ENCODE measurements around the gene MAFG. TPM values are rescaled to one million over a fixed set of nuclear protein-coding genes. Genes with fewer than 3 reads are reported as not detected.

MAFG gene
- polyA plus RNA-seq, 1 donor from 2014 or later, result 11.8 TPM

- H3K36me3 ChIP-seq (ENCODE audit: insufficient read depth, low read length), result no peaks in the 10 kb centered on the region
- peak overlapping the region; percentile 96 for H3K9ac ChIP-seq (ENCODE audit: low read length)
- TF ChIP-seq EZH2 (IDR thresholded peaks at IDR 0.05; ENCODE audit: borderline replicate concordance, insufficient read depth, low read length, poor library complexity, severe bottlenecking) (no peak), TAF1 (IDR thresholded peaks at IDR 0.05; ENCODE audit: low read depth) (peak; percentile 71), CTCF (IDR thresholded peaks at IDR 0.05; ENCODE audit: poor library complexity, severe bottlenecking) (peak; percentile 63), EP300 (conservative IDR thresholded peaks at IDR 0.05; ENCODE audit: poor library complexity, severe bottlenecking) (peak; percentile 79), POLR2AphosphoS5 (IDR thresholded peaks at IDR 0.05) (peak; percentile 93), MXI1 (conservative IDR thresholded peaks at IDR 0.05; ENCODE audit: poor library complexity, severe bottlenecking) (peak; percentile 98), REST (IDR thresholded peaks at IDR 0.05; ENCODE audit: borderline replicate concordance) (peak; percentile 83), RAD21 (conservative IDR thresholded peaks at IDR 0.05) (no peak), SMC3 (conservative IDR thresholded peaks at IDR 0.05; ENCODE audit: poor library complexity) (peak; percentile 53)
- H4K20me1 ChIP-seq (ENCODE audit: insufficient read depth), result no peaks in the 10 kb centered on the region
- peak overlapping the region; percentile 97 for H3K4me3 ChIP-seq (ENCODE audit: low read length)
- no peaks in the 10 kb centered on the region for H3K9me2 ChIP-seq (ENCODE audit: insufficient read depth, low read length)
- H3K4me2 ChIP-seq (ENCODE audit: low read length), result peak overlapping the region; percentile 63
- no peaks in the 10 kb centered on the region for H3K27me3 ChIP-seq (ENCODE audit: insufficient read depth, low read depth, low read length)
- H3F3A ChIP-seq (ENCODE audit: insufficient read depth, low read length, poor library complexity, severe bottlenecking), result no peaks in the 10 kb centered on the region
- peaks cover 13% of the 10 kb centered on the region for H3K79me2 ChIP-seq (replicated peaks; ENCODE audit: insufficient read depth, low read length)
- H2AFZ ChIP-seq (ENCODE audit: low read depth, low read length), result peak overlapping the region; percentile 83
- no peaks in the 10 kb centered on the region for H3K9me3 ChIP-seq (ENCODE audit: low read length)
- H3K27ac ChIP-seq (ENCODE audit: low read length), result peak overlapping the region; percentile 94
Observed at GRCh38 chr17:81871387-81872230, 55.9 kb downstream of the MAFG start.

GRCh38 chr17:81870981-81871386 lies 56.6 kb downstream of the MAFG start, which contains the start of gene ARHGDIA:
ARHGDIA (minus strand) TSS chr17:81871337; CDS start chr17:81869930, 1,407 bp downstream.
- H3K79me2 ChIP-seq (replicated peaks; ENCODE audit: insufficient read depth, low read length), result peaks cover 13% of the 10 kb centered on the region

More at GRCh38 chr17:81870981-81871386, 56.6 kb downstream of the MAFG start, which contains the start of gene ARHGDIA:
- Histone ChIP-seq H3K4me2 (ENCODE audit: low read length) (peak within 1 kb of the TSS; percentile 97), H3K27ac (ENCODE audit: low read length) (peak within 1 kb of the TSS; percentile 94), H3K9ac (ENCODE audit: low read length) (peak within 1 kb of the TSS; percentile 96), H3F3A (ENCODE audit: insufficient read depth, low read length, poor library complexity, severe bottlenecking) (no peaks in the 10 kb centered on the region), H3K9me2 (ENCODE audit: insufficient read depth, low read length) (no peaks in the 10 kb centered on the region), H3K27me3 (ENCODE audit: insufficient read depth, low read depth, low read length) (no peaks in the 10 kb centered on the region), H3K36me3 (ENCODE audit: insufficient read depth, low read length) (no peaks in the 10 kb centered on the region), H2AFZ (ENCODE audit: low read depth, low read length) (peak within 1 kb of the TSS; percentile 83), H4K20me1 (ENCODE audit: insufficient read depth) (no peaks in the 10 kb centered on the region), H3K4me3 (ENCODE audit: low read length) (peak within 1 kb of the TSS; percentile 97), H3K9me3 (ENCODE audit: low read length) (no peaks in the 10 kb centered on the region)
- TF ChIP-seq EP300 (conservative IDR thresholded peaks at IDR 0.05; ENCODE audit: poor library complexity, severe bottlenecking) (no peak), REST (IDR thresholded peaks at IDR 0.05; ENCODE audit: borderline replicate concordance) (no peak), EZH2 (IDR thresholded peaks at IDR 0.05; ENCODE audit: borderline replicate concordance, insufficient read depth, low read length, poor library complexity, severe bottlenecking) (no peak), CTCF (IDR thresholded peaks at IDR 0.05; ENCODE audit: poor library complexity, severe bottlenecking) (no peak), RAD21 (conservative IDR thresholded peaks at IDR 0.05) (no peak), TAF1 (IDR thresholded peaks at IDR 0.05; ENCODE audit: low read depth) (no peak), POLR2AphosphoS5 (IDR thresholded peaks at IDR 0.05) (no peak), MXI1 (conservative IDR thresholded peaks at IDR 0.05; ENCODE audit: poor library complexity, severe bottlenecking) (no peak), SMC3 (conservative IDR thresholded peaks at IDR 0.05; ENCODE audit: poor library complexity) (no peak)
